IPS-11a (cell line): Measurements from ENCODE around the gene UXS1.

Experiments used
- H3K4me3 ChIP-seq: one replicate; pipeline ENCODE4 v1.5.1; 2013; ENCODE audit warnings: low read depth, low read length, control low read depth

UXS1 gene

DNA sequence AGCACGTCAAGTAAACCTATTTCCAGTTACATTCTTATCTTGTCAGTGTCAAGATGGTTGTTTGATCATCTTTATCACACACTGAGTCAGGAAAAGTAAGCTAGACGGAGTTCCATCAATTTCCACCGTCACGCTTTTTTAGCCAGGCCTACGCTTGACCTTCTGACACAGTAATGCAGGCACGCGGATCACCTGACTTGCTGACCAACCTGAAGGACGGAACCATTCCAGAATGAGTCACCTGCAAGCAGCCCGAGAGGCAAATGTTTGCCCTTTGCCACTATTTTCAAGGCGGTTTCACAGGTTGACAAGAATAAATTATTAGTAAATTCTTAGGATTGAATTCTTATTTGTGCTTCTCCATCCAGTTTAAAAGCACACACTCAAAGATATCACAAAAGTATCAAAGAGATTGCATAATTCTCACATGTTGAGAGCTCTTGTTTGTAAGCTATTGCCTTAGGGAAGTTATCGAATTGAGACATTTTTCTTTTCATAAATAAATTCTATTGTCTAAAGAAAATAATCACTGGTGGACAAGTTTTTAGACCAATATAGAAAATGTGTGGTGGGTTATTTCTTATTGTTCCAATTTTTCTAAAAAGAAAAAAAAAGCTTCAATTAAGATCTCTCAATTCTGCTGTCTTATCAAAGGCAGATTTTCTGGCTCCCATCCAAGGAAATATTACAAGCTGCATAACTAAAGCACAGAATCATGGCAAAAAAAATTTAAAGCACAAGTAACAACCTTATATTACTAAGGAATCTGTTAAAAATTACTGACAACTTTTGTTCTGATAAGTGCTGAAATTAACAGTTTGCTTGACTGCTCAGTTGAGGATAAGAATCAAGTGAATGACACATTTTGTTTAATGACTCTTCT, 31.9 kb downstream of the UXS1 start:
- no peak overlapping the region for H3K4me3 ChIP-seq

DNA sequence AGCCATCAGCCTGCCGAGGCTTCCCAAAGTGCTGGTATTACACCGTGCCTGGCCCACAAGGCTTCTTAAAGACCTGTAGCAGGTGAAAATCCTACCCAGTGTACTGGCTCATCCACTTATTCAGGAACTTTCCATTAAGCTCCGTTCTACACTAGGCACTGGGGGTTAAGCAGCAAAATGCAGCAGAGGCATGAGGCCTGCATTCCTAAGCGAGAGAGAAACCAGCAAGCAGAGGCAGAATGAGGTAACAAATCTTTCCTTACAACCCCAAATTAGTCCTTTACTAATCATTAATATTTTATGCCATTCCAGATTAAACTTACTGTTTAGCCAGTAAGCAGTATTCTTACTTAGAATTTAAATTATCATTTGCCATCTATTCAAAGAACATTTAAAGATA, 32.8 kb downstream of the UXS1 start:
- no peak overlapping the region for H3K4me3 ChIP-seq

DNA sequence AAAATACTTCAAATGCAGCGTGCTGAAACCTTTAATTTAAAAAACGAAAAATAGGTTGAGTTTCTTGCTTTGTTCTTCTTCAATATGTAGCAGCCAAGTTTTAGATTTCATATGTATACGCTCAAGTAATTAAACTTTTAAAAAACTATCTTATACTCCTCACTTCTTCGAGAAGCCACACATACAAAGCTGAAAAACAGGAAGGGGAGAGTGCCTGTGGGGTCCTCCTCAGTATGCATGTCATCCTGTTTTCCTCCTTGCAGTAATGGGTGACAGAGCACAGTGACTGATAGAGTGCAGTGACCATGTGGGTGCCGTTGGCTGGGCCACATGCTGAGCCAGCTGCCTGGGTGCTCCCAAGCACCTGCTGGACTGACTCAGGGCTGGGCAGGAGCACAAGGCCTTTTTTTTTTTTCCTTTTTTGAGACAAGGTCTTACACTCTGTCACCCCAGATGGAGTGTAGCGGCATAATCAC, 33.3 kb downstream of the UXS1 start:
- no peak overlapping the region for H3K4me3 ChIP-seq

DNA sequence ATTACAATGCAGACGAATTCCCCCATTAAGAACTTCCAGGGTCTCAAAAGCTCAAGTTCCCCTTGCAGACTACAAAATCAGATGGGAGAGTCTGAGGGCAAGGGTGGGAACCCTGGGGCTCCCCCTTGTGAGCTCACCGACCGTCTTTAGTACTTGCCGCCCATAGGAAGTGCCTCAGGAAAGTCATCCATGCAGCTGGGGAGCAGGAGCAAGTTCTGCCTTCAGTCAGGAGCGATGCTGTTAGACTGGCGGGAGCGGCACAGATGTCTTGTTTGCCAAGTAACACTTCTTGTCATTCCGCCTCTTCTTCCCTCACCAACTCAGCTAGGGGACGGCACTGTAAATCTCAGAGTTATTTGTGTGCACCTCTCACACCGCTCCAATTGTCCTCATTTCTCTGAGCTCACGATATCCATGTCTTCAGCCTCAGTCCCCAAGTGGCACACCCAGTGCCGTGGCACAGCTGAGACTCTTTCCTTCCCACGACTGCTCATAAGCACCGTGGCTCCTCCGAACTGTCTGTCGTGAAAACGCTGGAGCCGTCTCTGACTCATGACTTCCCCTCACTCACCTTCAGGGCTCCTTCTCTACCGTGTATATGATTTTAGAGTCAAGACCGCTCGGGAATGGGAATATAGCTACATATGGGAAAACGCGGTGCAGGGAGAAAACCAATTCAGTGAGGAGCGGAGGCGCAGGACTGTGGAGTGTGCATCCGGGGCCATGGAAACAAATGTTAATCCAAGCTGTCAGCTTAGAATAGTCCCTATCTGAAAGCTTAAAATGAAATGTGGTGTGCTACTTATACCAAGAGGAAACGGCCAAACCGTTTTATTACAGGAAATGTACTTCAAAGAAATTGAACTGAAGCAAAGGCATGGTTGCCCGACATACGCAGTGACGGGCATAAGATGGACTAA, 34.0 kb downstream of the UXS1 start:
- no peak overlapping the region for H3K4me3 ChIP-seq

DNA sequence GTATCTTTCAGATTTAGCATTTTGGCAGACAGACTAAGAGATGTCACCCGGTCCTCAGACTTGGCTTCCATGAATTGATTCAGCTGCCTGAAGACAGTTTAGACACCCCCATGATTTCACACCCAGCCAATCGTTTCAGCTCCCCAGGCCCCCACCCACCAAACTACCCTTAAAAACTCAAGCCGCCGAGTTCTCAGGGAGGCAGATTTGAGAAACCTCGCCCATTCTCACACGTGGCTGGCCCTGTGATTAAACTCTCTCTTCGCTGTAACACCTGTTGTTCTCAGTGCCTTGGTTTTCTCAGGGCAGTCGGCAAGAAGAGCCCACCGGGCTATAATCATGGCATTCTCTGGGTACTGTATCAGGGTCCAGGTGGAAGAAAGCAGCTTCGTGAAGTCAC, 35.2 kb downstream of the UXS1 start:
- H3K4me3 ChIP-seq: no peak overlapping the region

DNA sequence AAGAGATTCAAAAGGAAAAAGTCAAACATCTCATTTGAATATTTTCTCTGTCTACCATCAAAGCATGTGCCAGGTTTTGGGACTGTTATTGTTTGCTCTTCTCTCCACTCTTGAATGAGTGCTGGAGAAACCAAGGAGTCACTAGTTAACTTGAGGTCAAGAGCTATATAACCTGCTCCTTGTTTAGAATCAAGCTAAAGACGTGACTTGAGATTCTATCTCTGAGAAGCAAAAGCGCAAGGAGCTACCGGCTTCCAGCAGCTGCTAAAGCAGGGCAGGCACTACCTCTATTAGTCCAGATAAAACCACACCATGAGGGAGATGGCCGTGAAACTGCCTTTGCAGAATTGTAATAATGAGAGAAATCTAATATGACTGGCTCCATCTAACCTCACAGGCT, 36.0 kb downstream of the UXS1 start:
- no peak overlapping the region for H3K4me3 ChIP-seq

DNA sequence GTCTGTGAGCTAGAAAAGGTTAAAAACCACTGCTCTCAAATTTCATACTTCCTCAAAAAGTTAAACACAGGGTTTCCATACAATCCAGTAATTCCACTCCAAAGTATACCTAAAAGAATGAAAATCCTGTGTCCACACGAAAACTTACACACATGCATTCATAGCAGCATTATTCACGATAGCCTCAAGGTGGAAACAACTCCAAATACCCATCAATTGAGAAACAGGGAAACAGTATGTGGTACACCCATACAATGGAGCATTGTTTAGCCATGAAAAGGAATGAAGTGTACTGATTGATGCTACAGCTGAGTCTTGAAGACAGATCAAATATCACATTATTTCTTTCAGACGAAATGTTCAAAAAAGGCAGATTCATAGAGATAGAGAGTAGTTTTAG, 36.7 kb downstream of the UXS1 start:
- no peak overlapping the region for H3K4me3 ChIP-seq

DNA sequence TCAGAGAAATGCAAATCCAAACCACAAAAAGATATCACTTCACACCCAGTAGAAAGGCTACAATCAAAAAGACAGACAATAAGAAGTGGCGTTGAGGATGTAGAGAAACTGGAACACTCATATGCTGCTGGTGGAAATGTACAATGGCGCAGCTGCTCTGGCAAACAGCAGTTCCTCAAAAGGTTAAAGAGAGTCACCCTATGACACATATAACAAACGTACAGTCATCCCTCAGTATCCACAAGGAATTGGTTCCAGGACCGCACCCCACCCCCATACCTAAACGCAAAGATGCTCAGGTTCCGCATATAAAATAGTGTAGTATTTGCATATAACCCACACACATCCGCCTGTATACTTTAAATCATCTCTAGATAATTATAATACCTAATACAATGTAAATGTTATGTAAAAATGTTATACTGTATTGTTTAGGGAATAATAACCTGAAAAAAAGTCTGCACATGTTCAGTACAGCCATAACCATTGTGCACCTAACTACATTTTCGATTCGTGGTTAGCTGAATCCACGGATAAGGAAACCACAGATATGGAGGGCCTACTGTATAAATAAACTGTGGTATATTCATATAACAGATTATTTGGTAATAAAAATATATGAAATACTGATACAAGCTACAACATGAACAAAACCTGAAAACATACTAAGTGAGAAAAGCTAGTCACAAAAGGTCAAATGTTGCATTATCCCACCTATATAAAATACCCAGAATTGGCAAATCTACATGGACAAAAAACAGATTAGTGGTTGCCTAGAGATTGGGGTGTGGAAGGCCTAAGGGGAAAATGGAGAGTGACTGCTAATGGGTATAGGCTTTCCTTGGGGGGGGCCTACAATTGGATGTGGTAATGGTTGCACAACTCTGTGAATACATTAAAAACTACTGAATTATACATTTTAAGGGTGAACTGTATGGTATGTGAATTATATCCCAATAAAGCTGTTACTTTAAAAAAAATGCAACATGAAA, 37.5 kb downstream of the UXS1 start:
- H3K4me3 ChIP-seq: no peak overlapping the region

DNA sequence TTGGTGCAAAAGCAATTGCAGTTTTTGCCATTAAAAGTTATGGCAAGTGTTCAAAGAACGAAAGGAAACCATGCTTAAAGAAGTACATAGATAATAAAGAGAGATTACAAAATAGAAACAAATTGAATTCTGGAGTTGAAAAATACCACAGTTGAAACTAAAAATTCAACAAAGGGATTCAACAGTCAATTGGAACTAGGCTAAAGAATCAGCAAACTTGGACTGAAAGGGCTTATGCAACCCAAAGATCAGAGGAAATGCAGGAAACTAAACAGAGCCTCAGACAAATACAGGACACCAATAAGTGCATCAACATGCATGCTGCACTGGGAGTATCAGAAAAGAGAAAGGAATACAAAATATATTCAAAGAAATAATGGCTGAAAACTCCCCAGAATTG, 40.3 kb downstream of the UXS1 start:
- H3K4me3 ChIP-seq: no peak overlapping the region

DNA sequence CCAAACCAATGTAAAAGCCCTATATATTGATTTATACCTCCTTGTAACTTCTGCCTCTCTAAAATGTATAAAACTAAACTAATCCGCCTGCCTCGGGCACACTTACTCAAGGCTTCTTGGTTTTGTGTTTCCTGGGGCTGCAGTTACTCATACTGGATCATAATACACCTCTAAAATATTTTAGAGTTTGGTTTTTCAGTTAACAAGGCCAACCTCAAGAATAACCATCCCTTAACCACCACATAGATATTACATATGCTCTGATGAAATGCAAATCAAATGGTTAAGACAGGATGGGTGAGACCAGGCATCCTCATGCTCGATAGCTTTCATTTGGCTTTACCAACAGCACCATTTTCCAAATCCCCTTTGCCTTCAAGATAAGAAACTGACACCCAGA, 46.4 kb downstream of the UXS1 start:
- no peak overlapping the region for H3K4me3 ChIP-seq

DNA sequence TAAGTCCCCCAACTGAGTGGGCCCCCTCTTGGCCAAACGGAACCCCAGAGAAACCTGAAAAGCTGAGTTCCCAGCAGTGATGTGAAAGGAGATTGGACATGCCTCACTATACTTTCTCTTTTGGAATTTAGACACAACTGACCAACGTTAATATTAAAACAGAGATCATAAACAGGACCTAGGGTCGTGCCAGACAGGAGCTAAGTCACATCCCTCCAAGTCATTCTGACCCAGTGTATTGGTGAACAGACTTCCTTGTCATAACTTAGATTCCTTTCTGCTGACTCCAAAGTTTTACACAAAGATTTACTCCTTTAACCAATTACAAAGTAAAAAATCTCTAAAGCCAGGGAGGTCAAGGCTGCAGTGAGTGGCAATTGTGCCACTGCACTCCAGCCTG, 46.9 kb downstream of the UXS1 start:
- H3K4me3 ChIP-seq: no peak overlapping the region

DNA sequence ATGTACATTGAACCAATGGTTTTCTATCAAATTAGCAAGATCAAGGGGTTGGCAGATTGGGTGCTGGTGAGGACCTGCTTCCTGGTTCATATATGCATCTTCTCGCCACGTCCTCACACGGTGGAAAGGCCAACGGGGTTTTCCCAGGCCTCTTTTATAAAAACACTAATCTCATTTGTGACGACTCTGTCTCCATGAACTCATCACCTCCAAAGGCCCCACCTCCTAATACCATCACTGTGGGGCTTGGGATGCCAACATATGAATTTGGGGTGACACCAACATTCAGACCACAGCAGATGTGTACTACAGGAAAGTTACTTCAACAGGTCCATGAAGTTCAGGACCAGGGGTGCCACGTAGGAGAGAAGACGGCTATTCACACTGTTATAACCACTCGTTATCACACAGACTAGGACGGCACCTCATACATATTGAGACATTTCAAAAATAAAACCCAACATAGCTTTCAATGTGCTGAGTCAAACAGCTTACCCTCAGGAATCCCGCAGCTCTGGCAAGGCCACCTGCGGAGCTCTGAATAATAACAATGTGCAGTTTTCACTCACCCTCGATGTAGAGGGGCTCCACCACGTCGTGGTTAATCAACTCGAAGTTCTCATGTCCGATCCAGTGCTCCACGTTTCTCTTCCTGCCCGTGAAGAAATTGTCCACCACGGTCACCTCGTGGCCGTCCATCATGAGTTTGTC, 49.3 kb downstream of the UXS1 start:
- no peak overlapping the region for H3K4me3 ChIP-seq

DNA sequence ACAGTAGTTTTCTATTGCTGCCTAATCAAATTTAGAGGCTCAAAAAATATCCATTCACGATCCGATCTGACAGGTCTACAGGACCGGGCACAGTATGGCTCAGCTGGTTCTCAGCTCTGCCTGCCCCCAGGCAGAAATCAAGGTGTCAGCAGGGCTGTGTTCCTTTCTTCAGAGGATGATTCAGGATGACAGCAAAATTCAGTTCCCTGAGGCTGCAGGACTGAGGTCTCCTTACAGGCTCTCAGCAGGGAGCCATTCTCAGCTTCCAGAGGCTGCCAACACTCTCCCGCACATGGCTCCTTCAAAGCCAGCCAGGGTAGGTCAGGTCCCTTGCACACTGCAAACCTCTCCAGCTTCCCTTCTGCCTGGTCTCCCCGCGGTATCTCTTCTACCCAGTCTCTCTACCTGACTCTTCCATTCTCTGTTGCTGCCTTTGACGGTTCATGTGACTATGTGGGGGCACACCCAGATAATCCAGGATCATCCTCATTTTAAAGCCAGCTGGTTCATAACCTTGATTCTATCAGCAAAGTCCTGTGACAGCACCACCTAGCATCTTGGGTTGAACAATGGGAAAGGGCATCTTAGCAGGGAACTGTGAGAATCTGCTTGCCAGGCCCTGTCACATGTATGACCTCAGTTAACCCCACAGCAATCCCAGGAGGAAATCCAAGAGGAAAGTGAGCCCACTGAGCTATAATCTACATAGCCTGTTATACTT, 50.4 kb downstream of the UXS1 start:
- H3K4me3 ChIP-seq: no peak overlapping the region

DNA sequence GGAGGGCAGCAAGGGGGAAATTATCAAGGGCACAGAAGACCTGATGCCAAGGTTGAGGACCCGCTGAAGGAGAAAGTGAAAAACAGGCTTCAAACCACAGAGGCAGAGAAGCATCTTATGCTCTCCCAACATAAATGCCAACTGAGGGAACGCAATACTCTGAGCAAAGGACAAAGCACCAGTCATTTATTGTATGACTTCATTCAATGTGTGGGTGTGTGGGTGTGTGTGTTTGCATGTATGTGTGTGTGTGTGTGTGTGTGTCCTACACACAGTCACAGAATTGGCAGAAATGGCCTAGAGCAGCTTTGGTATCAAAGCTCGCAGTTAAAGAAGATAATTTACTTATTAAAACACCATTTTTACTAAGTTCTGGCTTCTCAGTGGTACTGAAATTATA, 51.4 kb downstream of the UXS1 start:
- H3K4me3 ChIP-seq: no peak overlapping the region

DNA sequence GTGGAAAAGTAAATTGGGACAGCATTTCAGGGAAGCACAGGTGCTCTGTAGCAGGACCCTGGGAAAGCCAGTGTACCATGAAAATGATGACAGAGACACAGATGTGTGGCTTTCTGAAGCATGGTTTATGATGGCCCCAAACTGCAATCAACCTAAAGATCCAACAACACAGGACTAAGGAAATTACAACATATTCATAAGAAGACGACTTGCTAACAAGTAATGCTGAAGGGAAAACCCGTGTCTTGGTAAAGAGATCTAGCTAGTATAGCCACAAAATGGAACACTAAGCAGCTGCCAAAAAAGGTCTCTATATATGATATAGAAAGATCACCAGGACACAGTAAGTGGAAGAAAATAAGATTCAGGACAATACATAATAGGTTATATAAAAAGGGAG, 53.2 kb downstream of the UXS1 start:
- H3K4me3 ChIP-seq: no peak overlapping the region

DNA sequence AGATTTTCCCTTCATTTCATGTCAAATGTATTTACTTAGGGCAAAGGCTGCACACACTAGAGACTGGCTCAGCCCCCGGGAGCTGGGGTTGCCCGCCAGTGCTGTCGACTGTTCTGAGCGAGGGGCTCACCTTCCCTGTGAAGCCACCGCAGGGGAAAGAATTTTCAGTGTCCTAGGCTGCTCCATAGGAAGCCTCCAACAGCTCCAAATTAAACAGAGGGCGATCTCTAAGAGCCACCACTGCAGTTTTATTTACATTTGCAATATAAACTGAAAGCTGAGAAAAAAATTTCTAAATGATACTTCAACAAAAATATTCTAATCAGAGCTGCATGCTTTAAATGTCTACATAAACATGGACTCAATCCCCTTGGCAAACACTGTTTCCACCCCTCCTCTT, 54.0 kb downstream of the UXS1 start:
- H3K4me3 ChIP-seq: no peak overlapping the region

DNA sequence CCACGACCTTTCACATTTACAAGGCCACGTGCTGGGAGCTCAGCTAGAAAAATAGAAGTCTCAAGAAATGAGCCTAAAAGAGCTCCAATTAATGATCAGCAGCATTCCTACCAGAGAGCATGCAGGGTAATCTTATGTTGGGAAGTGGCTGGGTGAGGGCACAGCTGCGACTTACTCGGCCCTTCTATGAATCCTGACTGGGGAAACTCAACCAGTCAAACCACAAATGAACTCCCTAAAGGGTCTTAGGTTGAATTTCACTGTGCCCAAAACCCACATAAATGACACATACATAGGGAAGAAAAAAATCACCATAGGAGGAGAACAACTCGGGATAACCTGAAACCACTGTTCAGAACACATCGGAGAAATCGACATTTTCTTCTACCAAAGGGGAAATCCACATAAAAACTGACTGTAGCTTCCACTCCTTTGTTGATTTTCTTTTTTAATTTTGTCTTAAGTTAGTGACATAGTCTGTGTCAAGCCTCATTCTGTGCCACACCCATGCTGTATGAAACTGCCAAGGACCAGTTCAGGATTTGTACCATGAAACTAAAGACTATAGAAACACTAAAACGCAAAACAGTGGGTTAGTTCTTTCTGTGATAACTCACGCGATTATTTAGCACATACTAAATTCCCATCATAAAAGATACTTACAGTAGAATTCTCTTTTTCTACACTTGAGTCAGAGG, 54.7 kb downstream of the UXS1 start:
- H3K4me3 ChIP-seq: no peak overlapping the region

DNA sequence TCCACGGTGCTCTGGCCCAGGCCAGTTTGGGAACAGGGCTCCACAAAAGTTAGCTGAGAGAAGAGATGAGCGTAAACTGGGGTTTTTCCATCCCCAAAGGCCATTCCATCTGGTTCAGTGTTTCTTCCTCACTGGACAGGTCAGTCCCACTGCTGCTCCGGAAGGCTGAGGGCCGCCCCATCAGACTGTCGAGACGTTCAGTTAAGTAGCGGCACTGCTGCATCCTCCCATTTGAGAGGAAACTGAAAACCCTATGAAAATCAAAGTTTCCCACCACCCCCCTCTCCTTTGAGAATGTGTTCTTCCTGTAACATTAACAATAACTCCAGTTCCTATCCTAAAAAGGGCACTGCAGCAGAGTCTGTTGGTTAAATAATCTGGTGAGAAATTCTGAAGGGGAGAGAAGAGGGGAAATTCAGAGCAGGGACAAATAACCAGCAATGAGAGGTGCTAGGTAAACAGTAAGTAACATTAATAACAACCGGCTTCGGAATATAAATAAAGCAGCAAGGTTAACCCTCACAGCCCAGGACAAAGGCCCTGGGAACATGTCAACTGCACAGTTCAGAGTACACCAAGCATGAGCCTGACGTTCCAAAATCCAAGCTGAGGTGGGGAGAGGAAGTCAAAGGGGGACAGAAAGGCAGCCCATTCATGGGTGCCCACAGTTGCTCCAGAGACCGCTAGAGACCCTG, 55.4 kb downstream of the UXS1 start:
- no peak overlapping the region for H3K4me3 ChIP-seq
